M059J (cell line): ENCODE measurements around the gene FCN1. TPM values are rescaled to one million over a fixed set of nuclear protein-coding genes. Genes with fewer than 3 reads are reported as not detected.

Source experiments
- DNase-seq: peaks from one replicate; pipeline ENCODE4 v3.0.0-alpha.2; 2012; ENCODE audit warnings: low read depth
- total RNA-seq: library from RNA; depleted of rRNA; stranded (reverse); fragments of >200 nt; shearing (Covaris generic); gene quantifications from 2 replicates; pipeline ENCODE4 v1.2.3, GENCODE V29; 2014

FCN1 gene
- total RNA-seq, 1 experiment from 2014 or later: not detected

GRCh38 chr9:134937566-134938345 lies 20.0 kb upstream of the FCN1 start:
- no peak for DNase-seq

- no peak for DNase-seq
Observed at GRCh38 chr9:134937164-134937555, 19.4 kb upstream of the FCN1 start.

DNA sequence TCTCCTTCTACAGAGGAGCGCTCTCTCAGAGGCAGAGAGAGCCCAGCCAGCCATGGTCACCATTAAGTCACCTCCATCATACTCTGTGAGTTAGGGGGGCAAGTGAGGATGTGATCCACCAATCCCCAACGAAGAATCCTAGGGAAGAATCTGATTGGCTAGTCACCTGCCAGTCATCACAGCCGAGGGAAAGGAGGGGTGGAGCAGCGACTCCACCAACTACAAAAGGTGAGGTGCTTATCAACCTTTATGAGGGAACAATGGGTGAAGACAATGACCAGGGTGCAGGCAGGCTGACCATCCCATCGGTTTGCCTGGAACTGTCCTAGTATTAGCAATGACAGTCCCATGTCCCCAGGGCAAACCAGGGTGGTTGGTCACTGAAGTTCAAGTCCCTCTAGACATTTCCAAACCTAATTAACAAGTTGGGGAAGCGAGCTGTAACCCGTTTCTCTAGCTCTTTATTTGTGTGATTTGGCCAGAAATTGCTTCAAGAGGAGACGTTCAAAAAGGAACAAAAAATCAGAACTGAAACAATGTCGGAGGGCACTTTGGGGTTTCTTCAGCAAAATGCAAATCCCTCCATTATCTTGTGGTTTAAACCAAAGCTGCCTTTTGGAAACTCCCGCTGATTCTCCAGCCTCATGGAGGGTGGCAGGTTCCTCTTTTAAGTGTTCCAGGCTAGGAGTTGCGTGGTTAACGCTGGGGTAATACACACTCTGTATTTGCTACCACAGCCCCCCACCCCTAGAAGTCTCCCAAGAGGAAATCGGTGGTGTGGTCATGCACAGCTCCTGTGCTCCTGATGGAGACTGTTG lies 18.8 kb upstream of the FCN1 start:
- DNase-seq: no peak

DNA sequence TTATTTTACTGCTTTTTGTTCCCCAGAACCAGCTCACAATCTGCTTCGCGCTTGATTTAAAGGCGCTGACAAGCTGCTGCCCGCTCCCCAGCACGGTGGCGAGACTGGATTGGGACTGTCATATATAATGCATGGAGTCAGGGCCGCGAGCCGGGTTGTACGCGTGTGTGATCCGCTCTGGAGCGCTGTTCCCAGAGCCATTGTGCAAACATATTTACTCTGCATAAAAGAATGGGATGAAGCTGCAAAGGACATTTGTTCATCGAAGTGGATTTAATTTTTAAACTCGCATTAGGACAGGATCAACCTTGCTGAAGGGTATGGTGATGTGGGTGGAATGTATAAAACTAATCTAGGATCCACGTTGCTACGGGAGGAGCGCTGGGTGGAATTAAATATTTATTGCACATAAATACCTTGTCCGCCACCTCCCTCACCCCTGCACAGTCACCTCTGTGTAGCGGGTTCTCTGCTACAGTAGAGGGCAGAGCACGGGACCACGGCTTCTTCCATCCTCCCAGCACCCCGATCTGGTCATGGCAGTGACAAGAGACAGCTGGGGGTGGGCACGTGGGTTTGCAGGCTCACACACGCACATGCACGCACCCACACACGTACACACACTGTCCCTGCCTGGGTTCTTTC lies 18.1 kb upstream of the FCN1 start:
- no peak for DNase-seq

- no peak for DNase-seq
Observed at GRCh38 chr9:134935056-134935640, 17.4 kb upstream of the FCN1 start.

DNA sequence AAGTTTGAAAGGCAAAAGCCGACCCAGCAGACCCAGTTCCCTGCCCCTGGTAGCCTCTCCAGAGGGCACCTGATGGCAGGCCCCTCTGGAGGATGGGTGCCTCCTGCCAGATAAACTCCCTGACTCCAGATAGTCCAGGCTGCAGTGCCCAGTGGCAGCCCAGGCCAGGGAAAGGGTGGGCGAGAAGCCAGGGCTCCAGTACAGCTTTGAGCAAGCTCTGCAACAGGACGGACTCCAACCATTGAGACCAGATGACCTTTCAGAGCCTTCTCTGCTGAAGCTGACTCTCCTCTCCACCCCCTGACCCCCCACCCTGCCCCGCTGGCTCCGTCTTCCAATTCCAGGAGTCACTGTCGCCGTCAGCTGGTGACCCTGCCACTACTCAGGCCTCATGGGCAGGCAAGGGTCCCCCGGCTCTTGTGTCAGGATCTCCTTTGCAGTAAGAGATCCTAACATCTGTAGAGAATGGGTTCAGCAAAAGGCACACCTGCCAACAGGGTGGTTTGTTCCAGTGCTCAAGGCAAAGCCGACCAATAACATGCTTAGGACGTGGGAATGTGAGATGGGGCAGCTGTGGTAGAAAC lies 15.5 kb upstream of the FCN1 start:
- no peak for DNase-seq

- DNase-seq: no peak
Observed at GRCh38 chr9:134932606-134933005, 14.9 kb upstream of the FCN1 start.

- no peak for DNase-seq
Observed at GRCh38 chr9:134932171-134932570, 14.5 kb upstream of the FCN1 start.

DNA sequence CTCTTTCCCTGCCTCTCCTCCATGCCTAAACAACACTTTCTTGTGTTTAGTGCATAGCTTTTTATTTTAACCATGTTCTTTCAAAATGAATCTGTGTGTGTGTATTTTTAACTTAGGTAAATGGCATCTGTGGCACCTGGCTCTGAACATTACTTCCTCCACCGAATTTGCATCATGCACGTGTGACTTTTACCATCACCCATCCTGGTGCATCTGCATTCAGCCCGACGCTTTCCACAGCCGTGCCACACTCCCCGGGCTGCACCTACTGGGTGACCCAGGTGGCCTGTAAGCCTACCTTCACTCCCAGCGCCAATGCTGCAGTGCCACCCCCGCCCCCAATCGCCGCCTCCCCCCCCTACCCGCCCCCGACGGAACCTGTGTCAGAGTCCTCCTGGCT lies 12.7 kb upstream of the FCN1 start:
- DNase-seq: no peak

DNA sequence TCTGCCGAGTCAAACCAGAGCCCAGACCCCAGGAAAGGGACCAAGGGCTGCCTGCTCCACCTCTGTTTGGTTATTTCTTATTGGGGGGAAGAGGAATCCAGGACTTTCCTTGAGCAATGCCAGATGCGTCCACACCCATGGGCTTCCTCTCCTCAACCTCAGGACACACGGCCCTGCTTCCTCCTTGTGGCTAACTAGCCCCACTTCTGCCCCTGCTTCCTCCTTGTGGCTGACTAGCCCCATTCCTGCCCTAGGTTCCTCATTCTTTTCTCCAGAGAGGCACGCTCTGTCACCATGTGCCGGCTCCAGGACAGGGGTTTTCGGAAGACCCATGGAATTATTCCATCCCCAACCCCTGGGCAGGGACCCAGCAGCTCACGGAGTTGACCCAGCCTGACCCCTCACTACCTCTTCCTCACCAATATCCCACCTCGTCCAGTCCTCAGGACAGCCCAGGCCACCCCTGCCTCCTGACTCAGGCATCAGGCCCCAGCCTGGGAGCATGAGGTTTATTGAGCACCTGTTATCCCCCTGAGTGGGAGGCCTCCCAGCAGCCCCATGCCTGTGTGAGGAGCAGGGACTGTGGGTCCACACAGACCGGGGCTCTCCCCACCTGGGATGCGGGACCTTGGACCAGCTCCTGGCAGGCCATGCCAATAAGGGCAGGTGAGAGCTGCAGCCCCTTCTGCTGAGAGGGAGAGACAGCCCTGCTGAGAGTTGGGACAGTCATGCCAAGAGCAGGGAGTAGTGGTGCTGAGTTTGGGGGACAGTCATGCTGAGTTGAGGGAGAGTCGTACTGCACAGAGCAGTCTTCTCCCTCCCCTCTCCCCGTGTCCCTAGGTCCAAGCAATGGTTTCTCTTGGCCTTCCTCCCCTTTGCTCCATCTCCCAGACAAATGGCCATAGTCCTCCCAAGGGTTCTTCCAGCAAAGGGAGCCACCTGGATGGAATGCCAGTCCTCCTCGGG lies 11.8 kb upstream of the FCN1 start:
- DNase-seq: no peak

DNA sequence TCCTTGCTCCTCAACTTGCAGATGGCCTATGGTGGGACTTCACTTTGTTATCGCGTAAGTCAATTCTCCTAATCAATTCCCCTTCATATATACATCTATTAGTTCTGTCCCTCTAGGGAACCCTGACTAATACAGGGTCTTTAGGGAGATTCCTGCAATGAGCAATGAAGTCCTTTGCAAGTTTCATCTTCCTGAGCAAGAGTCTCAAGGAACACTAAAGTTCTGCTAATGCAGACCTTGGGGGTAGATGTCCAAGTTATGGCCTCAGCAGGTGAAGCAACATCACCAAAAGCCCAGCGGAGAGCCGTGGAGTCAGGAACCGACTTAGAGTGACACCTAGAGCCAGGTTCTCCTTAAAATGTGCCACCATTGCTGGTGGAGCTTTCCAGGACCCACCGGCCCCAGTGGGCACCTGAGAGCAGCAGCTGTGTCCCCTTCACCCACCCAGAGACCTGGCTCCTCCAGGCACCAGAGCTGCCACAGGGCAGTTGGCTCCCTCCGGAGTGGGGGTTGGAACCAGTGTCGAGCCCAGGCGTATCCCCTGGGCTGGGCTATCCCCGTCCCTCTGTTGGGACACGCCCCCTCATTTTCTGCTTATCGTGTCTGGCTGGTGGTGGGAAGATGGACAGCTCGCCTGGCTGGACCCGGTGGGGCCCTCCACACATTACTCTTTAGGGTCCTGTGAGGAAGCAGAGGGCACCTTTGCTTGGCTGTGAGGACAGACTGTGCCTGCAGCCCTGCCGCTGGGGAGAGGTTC lies 10.9 kb upstream of the FCN1 start:
- no peak for DNase-seq

- no peak for DNase-seq
Observed at GRCh38 chr9:134925011-134925511, 7.3 kb upstream of the FCN1 start.

GRCh38 chr9:134923466-134923865 lies 5.8 kb upstream of the FCN1 start:
- DNase-seq: no peak

GRCh38 chr9:134922932-134923240 lies 5.2 kb upstream of the FCN1 start:
- no peak for DNase-seq

- no peak for DNase-seq
Observed at GRCh38 chr9:134922066-134922931, 4.6 kb upstream of the FCN1 start.

- no peak for DNase-seq
Observed at GRCh38 chr9:134919303-134919702, 1.6 kb upstream of the FCN1 start.

GRCh38 chr9:134918646-134919045 lies 934 bp upstream of the FCN1 start:
- DNase-seq: no peak

DNA sequence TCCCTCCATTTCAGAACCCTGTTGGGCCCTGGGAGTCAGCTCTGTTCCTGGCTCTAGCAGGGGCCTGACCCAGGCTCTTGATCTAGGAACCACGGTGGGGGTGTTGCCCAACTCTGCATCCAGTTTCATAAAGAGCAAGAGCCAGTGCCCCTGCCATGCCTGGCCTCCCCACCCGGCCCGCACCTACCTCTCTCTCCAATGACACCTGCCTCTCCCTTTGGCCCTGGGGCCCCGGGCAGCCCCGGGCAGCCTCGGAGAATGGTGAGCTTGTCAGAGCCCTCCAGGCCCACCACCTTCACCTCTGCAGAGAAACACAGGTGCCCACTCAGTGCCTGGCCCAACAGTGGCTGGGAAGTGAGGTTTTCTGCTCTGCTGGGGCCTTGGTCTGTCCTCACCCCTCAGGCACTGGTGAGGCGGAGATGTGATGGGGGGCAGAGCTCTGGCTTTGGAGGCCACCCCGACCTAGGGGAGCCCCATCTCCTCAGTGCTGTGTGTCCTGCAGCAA lies 1.5 kb downstream of the FCN1 start:
- no peak for DNase-seq
